Right lobe of liver (tissue), 6 donors: ENCODE measurements around the gene TMEM88. TPM values are rescaled to one million over a fixed set of nuclear protein-coding genes. Genes with fewer than 3 reads are reported as not detected.

Experiments
- ATAC-seq, 4 donors: fragments of 200-7000 bp; cut with Tn5 transposase; one replicate each; pipeline ENCODE4 v1.9.1; 2020; ENCODE audit warnings: mild to moderate bottlenecking in 4 of 4, moderate library complexity in 4 of 4
- DNase-seq, 3 donors: peaks; one replicate each; pipeline ENCODE4 v3.0.0-alpha.2; 2020
- H3K27ac ChIP-seq, 3 donors: fragments of 200-600 bp; one replicate each; pipeline ENCODE4 v1.8.0; 2022
- H3K27me3 ChIP-seq, 2 donors: fragments of 200-600 bp; one replicate each; pipeline ENCODE4 v1.8.0; 2022
- H3K36me3 ChIP-seq, 4 donors: fragments of 200-600 bp; sonication (generic) in 1 of 4; one replicate each; pipeline versions ENCODE4 v1.5.1 to v1.8.0; 2017 to 2022; ENCODE audit warnings: control low read depth in 1 of 4
- H3K4me1 ChIP-seq, 4 donors: fragments of 200-600 bp; sonication (generic) in 1 of 4; one replicate each; pipeline versions ENCODE4 v1.5.1 to v1.8.0; 2017 to 2022; ENCODE audit warnings: control low read depth in 1 of 4
- H3K4me3 ChIP-seq, 3 donors: fragments of 200-600 bp; one replicate each; pipeline ENCODE4 v1.8.0; 2022
- H3K9me3 ChIP-seq, 4 donors: fragments of 200-600 bp; sonication (generic) in 1 of 4; one replicate each; pipeline versions ENCODE4 v1.5.1 to v1.8.0; 2017 to 2022; ENCODE audit warnings: control low read depth in 1 of 4
- POLR2A ChIP-seq: fragments of 450-650 bp; IDR thresholded peaks from one replicate; pipeline ENCODE4 v1.6.1; 2017; ENCODE audit warnings: antibody characterized with exemption, mild to moderate bottlenecking
- WGBS: methylation state at CpG from one replicate; pipeline ENCODE4 v1.1.6; 2018; ENCODE audit warnings: low coverage, low lambda C conversion rate; ENCODE audit not compliant: insufficient coverage; ENCODE audit errors: missing lambda C conversion rate; 5-methylcytosine and 5-hydroxymethylcytosine counted together
- intact Hi-C, 2 donors: fragments of 100-400 bp; cut with DNase I; formaldehyde crosslinking; loops; one replicate each; pipeline versions ENCODE4 v1.11.2 to v1.14.1; 2022
- total RNA-seq, 6 experiments: library from RNA; depleted of rRNA in 2 of 6; stranded (reverse); fragments of >200 nt in 2 of 6; fragmentation: NEBNext Ultra II Directional in 3 of 6; extraction: Animal tissue kit (Norgen Biotek cat#: 25700) in 3 of 6; gene quantifications; one replicate each; pipeline versions ENCODE4 v1.1.0 to v1.2.4, GENCODE V29; 2016 to 2023
- TF ChIP-seq, protein P1 (sequence below), 4 donors: fragments of 200-600 bp in 3 of 4; fragments of 450-650 bp in 1 of 4; IDR thresholded peaks; one replicate each; pipeline versions ENCODE4 v1.5.1 to v1.8.0; 2016 to 2022; ENCODE audit warnings: antibody characterized with exemption in 4 of 4, mild to moderate bottlenecking in 2 of 4
- donor health status: DM: no; HTN: yes; CAD: no.
- donor health status: DM: no; HTN: no; CAD: no.
- donor health status: DM: no; HTN: no; CAD: no.
- donor health status: DM: no; HTN: yes; CAD: no.
- donor health status: DM: no; HTN: yes; CAD: no.

The TMEM88 gene
- total RNA-seq, 6 experiments from 2014 or later = 0.74 to 2.4 (median 1.2) TPM

DNA sequence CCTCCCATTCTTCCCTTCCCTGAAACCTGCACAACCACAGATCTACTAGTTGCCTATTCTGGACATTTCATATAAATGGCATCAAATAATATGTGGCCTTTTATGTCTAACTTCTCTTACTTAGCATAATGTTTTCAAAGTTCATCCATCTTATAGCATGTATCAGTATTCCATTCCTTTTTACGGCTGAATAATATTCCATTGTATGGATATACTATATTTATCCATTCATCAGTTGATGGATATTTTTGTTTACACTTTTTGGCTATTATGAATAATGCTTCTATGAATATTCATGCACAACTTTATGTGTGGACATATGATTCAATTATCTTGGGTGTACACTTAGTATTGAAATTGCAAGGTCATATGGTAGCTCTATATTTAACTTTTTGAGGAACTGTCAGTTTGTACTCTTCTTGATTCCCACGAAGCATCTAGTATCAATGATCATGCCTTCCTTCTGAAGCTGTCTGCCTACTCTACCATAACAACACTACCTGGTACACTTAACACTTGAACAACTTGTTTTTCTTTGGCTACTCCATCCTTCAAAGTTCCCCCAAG lies 21.0 kb downstream of the TMEM88 start:
- DNase-seq (no peak), ATAC-seq (no peak)
- TF ChIP-seq, protein P1, sequence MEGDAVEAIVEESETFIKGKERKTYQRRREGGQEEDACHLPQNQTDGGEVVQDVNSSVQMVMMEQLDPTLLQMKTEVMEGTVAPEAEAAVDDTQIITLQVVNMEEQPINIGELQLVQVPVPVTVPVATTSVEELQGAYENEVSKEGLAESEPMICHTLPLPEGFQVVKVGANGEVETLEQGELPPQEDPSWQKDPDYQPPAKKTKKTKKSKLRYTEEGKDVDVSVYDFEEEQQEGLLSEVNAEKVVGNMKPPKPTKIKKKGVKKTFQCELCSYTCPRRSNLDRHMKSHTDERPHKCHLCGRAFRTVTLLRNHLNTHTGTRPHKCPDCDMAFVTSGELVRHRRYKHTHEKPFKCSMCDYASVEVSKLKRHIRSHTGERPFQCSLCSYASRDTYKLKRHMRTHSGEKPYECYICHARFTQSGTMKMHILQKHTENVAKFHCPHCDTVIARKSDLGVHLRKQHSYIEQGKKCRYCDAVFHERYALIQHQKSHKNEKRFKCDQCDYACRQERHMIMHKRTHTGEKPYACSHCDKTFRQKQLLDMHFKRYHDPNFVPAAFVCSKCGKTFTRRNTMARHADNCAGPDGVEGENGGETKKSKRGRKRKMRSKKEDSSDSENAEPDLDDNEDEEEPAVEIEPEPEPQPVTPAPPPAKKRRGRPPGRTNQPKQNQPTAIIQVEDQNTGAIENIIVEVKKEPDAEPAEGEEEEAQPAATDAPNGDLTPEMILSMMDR (IDR thresholded peaks at IDR 0.05) = no peak
- no peak for TF ChIP-seq POLR2A
- Histone ChIP-seq H3K36me3 (no peaks in the 10 kb centered on the region), H3K27me3 (no peaks in the 10 kb centered on the region), H3K4me3 (no peak overlapping the region), H3K4me1 (no peaks in the 10 kb centered on the region), H3K9me3 (no peaks in the 10 kb centered on the region), H3K27ac (no peak overlapping the region)
- intact Hi-C loops = no loop called here
- 75% methylated on average over 2 of the region's 2 CpGs for WGBS

DNA sequence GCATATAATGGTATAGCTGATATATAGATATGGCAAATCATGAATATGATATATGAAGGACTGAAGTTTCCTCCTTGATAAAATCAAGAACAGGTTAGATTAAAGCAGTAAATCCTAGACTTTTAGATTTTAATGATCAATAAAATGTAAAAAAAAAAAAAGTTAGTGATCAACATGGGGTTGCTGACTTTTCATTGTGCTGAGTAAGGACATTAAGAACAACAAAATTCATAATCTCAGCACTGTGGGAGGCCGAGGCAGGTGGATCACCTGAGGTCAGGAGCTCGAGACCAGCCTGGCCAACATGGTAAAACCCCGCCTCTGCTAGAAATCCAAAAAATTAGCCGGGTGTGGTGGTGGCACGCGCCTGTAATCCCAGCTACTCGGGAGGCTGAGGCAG lies 23.4 kb downstream of the TMEM88 start:
- ATAC-seq (no peak), DNase-seq (no peak)
- Histone ChIP-seq H3K4me1 (no peaks in the 10 kb centered on the region), H3K9me3 (no peaks in the 10 kb centered on the region), H3K27me3 (no peaks in the 10 kb centered on the region), H3K4me3 (no peak overlapping the region), H3K27ac (no peak overlapping the region), H3K36me3 (no peaks in the 10 kb centered on the region)
- TF ChIP-seq, protein P1 (IDR thresholded peaks at IDR 0.05) = no peak
- TF ChIP-seq POLR2A = no peak
- intact Hi-C loops = no loop called here
- WGBS = 100% methylated on average over 2 of the region's 7 CpGs

DNA sequence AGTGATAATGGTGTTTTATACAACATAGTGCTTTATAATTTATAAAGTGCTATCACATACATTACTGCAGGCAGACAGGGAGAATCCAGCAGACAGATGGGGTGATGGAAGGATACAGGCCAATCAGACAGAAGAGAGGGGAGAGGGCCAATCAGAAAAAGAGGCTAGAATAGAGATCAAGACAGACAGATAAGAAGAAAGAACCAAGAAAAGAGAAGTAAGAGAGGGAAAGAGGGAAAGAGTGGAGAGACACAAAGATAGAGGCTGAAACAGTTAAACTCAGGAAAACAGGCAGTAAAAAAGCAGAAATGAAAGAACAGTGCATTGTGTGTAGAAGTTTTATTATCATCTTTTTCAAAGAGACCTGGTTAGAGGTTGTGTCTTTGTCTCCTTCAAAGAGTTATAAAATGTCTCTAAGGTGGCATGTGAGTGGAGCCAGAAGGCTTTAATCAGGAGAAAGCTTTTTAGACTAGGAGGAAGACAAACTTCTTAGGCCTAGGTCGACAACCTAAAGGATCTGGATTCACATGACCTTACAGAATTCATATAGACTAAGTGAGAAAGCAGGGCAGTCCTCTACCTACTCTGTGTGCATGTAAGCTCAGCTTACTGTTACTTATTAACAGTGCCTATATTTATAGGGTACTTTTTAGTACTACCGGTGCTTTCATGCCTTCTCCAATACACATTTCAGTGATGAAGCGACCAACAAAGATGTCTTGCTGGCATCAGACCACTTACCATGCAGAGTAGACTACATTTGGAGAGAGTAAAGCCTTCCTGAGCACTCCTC lies 25.4 kb downstream of the TMEM88 start:
- Histone ChIP-seq H3K36me3 (no peaks in the 10 kb centered on the region), H3K27ac (no peak overlapping the region), H3K9me3 (no peaks in the 10 kb centered on the region), H3K4me3 (no peak overlapping the region), H3K4me1 (no peaks in the 10 kb centered on the region), H3K27me3 (no peaks in the 10 kb centered on the region)
- DNase-seq = no peak
- WGBS = 68% methylated on average over 3 of the region's 3 CpGs
- TF ChIP-seq POLR2A = no peak
- TF ChIP-seq, protein P1 (IDR thresholded peaks at IDR 0.05) = no peak
- ATAC-seq = no peak
- intact Hi-C loops = no loop called here

DNA sequence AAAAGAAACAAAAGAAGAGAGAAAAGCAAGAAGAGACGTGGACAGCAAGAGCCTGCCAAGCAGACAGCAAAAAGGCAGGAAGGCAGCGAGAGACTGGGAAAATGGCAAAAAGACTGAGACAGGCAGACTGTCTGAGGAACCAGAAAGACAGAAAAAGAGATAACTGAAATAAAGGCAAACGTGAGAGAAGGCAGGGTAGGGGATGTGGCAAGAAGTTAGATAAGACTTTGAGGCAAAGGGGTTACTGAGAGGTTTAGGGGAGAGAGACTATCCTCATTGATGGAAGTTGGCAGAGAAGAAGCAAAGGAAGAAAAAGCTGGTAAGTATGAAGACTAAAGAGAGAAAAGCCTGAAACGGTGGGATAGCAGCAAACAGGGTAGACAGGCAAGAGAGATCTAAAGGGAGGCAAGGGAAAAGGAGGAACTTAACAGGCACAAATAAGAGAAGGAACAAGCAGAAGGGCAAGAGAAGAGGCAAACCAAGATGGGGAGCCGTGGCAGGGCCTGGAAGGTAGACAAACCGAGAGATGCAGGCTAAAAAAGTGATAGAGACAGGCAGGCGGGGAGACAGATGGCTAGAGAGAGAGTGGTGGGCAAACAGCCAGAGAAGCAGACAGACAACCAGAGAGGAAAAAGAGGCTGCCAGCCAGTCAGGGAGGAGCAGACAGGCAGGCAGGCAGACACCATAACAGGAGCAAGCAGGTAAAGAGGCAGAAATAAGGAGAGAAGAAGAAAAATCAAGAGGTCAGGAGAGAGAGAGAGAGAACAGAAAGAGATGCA lies 26.6 kb downstream of the TMEM88 start:
- intact Hi-C loops = no loop called here
- H3K27me3 ChIP-seq = no peaks in the 10 kb centered on the region
- no peaks in the 10 kb centered on the region for H3K36me3 ChIP-seq
- TF ChIP-seq, protein P1 (IDR thresholded peaks at IDR 0.05) = no peak
- TF ChIP-seq POLR2A = no peak
- DNase-seq = no peak
- no peaks in the 10 kb centered on the region for H3K9me3 ChIP-seq
- WGBS = 54% methylated on average over 6 of the region's 7 CpGs
- H3K4me1 ChIP-seq = peaks cover 0 to 11% (median 6%) of the 10 kb centered on the region in 4 donors
- no peak overlapping the region for H3K27ac ChIP-seq
- no peak overlapping the region for H3K4me3 ChIP-seq
- ATAC-seq = no peak
